Stimulated activated memory B cell treated with anti-CD40 and anti-IgM and Interleukin-4, amounts not matched to agents 10 μg/mL and 1 μg/mL and 100 μg/mL, for 72 hours (primary cell): ENCODE data around the gene NAAA.

ENCODE experiments used
- ATAC-seq: fragments of 150-1000 bp; cut with Tn5 transposase; 2 replicates; pipeline ENCODE4 v1.10.0; 2021
- H3K27ac Mint-ChIP-seq: one replicate; pipeline ENCODE4 v1.8.0; 2022; ENCODE audit warnings: mild to moderate bottlenecking, mixed read lengths
- H3K27me3 Mint-ChIP-seq: one replicate; pipeline ENCODE4 v1.8.0; 2022; ENCODE audit warnings: mixed read lengths
- H3K36me3 Mint-ChIP-seq: one replicate; pipeline ENCODE4 v1.8.0; 2022; ENCODE audit warnings: mixed read lengths
- H3K4me1 Mint-ChIP-seq: one replicate; pipeline ENCODE4 v1.8.0; 2022; ENCODE audit warnings: mixed read lengths
- H3K4me3 Mint-ChIP-seq: one replicate; pipeline ENCODE4 v1.8.0; 2022; ENCODE audit warnings: mild to moderate bottlenecking, moderate library complexity, mixed read lengths
- H3K9me3 Mint-ChIP-seq: one replicate; pipeline ENCODE4 v1.8.0; 2022; ENCODE audit warnings: mixed read lengths

Gene NAAA

DNA sequence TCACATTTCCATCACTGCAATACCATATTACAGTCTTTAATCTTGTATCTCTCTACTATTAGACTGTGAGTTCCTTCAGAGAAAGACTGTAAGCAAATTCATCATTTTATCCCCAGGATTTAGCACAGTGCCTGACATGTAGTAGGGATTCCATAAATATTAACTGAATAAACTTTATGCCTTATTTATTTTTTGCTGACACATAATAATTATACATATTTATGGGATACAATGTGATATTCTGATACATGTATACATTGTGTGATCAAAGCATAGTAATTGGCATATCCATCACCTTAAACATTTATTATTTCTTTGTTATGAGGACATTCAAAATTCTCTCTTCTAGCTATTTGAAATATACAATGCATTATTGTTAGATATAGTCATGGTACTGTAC is 42.3 kb downstream of the NAAA start:
- H3K9me3 Mint-ChIP-seq = peaks cover 3% of the 10 kb centered on the region
- H3K27ac Mint-ChIP-seq = no peak overlapping the region
- no peak overlapping the region for H3K4me3 Mint-ChIP-seq
- no peaks in the 10 kb centered on the region for H3K27me3 Mint-ChIP-seq
- ATAC-seq = no peak
- no peaks in the 10 kb centered on the region for H3K36me3 Mint-ChIP-seq
- H3K4me1 Mint-ChIP-seq = peaks cover 16% of the 10 kb centered on the region

DNA sequence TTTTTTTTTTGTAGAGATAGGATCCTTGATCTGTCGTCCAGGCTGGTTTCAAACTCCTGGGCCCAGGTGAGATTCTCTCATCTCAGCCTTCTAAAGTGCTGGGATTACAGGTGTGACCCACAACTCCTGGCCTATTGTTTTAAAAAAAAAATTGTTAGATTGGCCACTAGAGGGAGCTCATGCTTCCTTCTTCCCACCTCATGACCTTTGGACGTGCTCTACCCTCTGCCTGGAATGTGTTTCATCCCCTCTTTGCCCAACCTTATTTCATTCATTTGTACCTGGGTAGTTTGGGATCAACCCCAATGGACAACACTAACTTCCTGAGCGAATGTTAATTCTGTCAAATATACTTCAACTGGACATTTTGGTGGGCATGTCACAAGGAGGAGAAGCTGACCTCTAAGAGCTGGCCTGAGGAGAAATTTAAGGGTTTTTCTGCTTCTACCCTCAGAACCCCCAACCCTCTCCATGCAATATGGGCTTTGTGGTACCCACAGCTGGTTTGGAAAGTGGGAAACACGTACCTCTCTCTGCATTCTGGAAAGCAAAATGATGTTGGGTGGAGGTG is 45.0 kb downstream of the NAAA start:
- no peak for ATAC-seq
- H3K4me1 Mint-ChIP-seq = no peaks in the 10 kb centered on the region
- H3K4me3 Mint-ChIP-seq = no peak overlapping the region

GRCh38 chr4:75892508-75892907 is 48.3 kb downstream of the NAAA start:
- ATAC-seq = no peak
- Mint-ChIP-seq H3K27ac (no peak overlapping the region), H3K27me3 (peaks cover 15% of the 10 kb centered on the region), H3K4me3 (no peak overlapping the region), H3K4me1 (no peaks in the 10 kb centered on the region), H3K9me3 (no peaks in the 10 kb centered on the region), H3K36me3 (no peaks in the 10 kb centered on the region)

More for the DNA sequence above, 45.0 kb downstream of the NAAA start:
- Mint-ChIP-seq H3K36me3 (no peaks in the 10 kb centered on the region), H3K27ac (no peak overlapping the region), H3K9me3 (peaks cover 3% of the 10 kb centered on the region), H3K27me3 (no peaks in the 10 kb centered on the region)

DNA sequence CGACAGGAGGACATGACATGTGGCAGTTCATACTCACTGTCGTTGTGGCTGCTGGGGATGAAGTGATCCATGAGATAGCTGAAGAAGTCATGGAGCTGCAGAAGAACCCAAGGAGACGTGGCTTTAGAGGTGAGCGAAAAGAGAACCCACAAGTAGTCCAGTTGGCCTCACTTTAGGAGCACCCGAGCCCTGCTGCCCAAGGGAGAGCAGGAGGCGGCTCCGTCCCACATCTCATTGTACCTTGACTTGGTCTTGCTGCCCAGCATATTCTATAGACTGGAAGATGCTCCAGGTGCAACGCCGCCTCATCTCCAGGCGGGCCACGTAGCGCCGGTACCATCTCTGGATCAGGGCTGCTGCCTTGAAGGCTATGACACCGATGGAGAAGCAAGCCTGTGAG is 49.2 kb downstream of the NAAA start:
- Mint-ChIP-seq H3K4me3 (no peak overlapping the region), H3K9me3 (no peaks in the 10 kb centered on the region), H3K27me3 (peaks cover 15% of the 10 kb centered on the region), H3K4me1 (no peaks in the 10 kb centered on the region), H3K36me3 (no peaks in the 10 kb centered on the region), H3K27ac (no peak overlapping the region)
- no peak for ATAC-seq

- Mint-ChIP-seq H3K27ac (no peak overlapping the region), H3K4me3 (no peak overlapping the region), H3K4me1 (no peaks in the 10 kb centered on the region), H3K36me3 (no peaks in the 10 kb centered on the region), H3K27me3 (peaks cover 15% of the 10 kb centered on the region), H3K9me3 (no peaks in the 10 kb centered on the region)
- no peak for ATAC-seq
Observed at GRCh38 chr4:75889537-75890199, 51.1 kb downstream of the NAAA start.

- no peak for ATAC-seq
- no peak overlapping the region for H3K4me3 Mint-ChIP-seq
- no peak overlapping the region for H3K27ac Mint-ChIP-seq
- no peaks in the 10 kb centered on the region for H3K9me3 Mint-ChIP-seq
- no peaks in the 10 kb centered on the region for H3K4me1 Mint-ChIP-seq
- H3K36me3 Mint-ChIP-seq = no peaks in the 10 kb centered on the region
- peaks cover 15% of the 10 kb centered on the region for H3K27me3 Mint-ChIP-seq
Observed at GRCh38 chr4:75886104-75886503, 54.7 kb downstream of the NAAA start.

DNA sequence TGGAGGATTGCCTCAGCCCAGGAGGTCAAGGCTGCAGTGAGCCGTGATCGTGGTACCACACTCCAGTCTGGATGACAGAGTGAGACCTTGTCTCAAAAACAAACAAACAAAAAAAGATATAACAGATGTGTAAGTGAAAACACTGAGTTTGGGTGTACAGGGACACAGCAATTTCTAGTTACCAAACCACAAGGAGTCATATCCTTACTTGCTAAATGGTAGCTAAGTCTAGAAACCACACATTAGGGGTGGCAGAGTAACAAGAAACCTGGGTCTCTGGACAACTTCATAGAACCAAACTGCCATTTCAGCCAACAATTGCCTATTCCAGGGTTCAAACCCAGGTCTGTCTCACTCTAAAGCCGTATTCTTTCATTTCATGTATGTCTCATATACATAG is 59.3 kb downstream of the NAAA start:
- no peak for ATAC-seq

DNA sequence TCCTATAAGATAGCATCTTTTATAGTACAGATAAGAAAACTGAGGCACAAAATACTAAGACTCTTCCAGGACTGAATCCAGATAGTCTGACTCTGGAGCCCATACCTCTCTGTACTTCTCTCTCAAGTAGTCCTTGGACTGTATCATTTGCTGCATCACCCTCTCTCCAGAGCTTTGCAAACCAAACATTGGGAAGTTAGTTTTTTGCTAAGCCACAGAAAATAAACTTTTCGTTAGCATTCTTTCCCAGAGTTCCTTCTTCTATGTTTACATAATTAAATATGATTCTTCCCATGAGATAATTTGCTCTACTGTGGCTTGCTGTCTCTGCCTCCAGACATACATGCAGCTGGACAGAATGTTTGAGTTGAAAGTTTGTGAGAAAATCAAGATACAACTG is 60.5 kb downstream of the NAAA start:
- no peak overlapping the region for H3K27ac Mint-ChIP-seq
- H3K4me3 Mint-ChIP-seq = no peak overlapping the region
- peaks cover 9% of the 10 kb centered on the region for H3K27me3 Mint-ChIP-seq
- H3K9me3 Mint-ChIP-seq = no peaks in the 10 kb centered on the region
- no peaks in the 10 kb centered on the region for H3K4me1 Mint-ChIP-seq
- no peak for ATAC-seq
- H3K36me3 Mint-ChIP-seq = no peaks in the 10 kb centered on the region

More for the DNA sequence above, 59.3 kb downstream of the NAAA start:
- peaks cover 8% of the 10 kb centered on the region for H3K27me3 Mint-ChIP-seq
- no peak overlapping the region for H3K4me3 Mint-ChIP-seq
- no peaks in the 10 kb centered on the region for H3K9me3 Mint-ChIP-seq
- no peaks in the 10 kb centered on the region for H3K36me3 Mint-ChIP-seq
- no peak overlapping the region for H3K27ac Mint-ChIP-seq
- H3K4me1 Mint-ChIP-seq = no peaks in the 10 kb centered on the region

DNA sequence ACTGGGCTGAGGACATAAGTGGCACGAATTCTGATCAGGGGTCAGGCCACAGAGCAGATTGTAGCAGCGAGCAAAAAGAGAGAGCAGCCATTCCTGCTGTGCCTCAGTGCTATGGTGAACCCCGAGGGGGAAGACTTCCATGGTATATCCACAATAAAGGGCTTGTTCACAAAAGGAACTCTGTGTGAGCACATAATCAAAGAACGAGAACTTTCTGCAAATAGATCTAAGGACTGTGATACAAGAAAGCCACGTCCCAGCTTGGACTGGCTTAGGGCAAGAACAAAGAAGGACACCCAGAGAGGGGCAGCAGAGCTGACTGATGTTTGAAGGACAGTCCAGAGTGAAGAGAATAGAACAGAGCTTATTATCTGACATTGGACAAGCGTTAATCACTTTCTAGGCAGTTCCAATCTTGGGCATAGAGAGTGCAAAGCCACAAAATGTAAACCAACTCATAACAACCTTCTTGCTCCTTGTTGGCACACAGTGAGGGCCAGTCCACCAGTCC is 62.5 kb downstream of the NAAA start:
- Mint-ChIP-seq H3K27ac (no peak overlapping the region), H3K9me3 (no peaks in the 10 kb centered on the region), H3K4me1 (no peaks in the 10 kb centered on the region), H3K27me3 (peaks cover 9% of the 10 kb centered on the region), H3K36me3 (no peaks in the 10 kb centered on the region), H3K4me3 (no peak overlapping the region)
- ATAC-seq = peak; percentile 36

DNA sequence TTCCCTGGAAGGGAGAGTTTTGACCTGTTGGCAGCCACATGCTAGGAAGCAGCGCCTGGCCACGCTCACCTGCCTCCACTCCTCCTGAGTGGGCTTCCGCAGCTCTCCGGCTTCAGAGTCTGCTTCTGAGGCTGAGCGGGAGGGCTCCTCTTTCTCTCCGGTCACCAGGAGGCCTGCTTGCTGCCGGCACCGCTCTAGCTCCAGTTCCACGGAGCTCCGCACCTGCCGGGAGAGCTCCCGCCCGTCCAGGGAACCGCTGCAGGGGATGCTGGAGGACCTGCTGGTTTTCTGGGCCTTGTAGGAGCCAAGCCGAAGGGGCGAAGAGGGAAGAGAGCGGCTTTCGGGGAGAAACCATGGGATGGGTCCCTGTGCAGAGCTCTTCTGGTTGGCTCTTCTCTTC is 64.6 kb downstream of the NAAA start:
- ATAC-seq = no peak

GRCh38 chr4:75869100-75869499 is 71.7 kb downstream of the NAAA start:
- H3K9me3 Mint-ChIP-seq = no peaks in the 10 kb centered on the region
- no peak overlapping the region for H3K4me3 Mint-ChIP-seq
- no peak overlapping the region for H3K27ac Mint-ChIP-seq
- H3K27me3 Mint-ChIP-seq = no peaks in the 10 kb centered on the region
- no peaks in the 10 kb centered on the region for H3K36me3 Mint-ChIP-seq
- no peak for ATAC-seq
- H3K4me1 Mint-ChIP-seq = no peaks in the 10 kb centered on the region

More for the DNA sequence above, 64.6 kb downstream of the NAAA start:
- no peaks in the 10 kb centered on the region for H3K36me3 Mint-ChIP-seq
- no peaks in the 10 kb centered on the region for H3K9me3 Mint-ChIP-seq
- no peak overlapping the region for H3K4me3 Mint-ChIP-seq
- H3K4me1 Mint-ChIP-seq = no peaks in the 10 kb centered on the region
- no peak overlapping the region for H3K27ac Mint-ChIP-seq
- H3K27me3 Mint-ChIP-seq = peaks cover 9% of the 10 kb centered on the region

DNA sequence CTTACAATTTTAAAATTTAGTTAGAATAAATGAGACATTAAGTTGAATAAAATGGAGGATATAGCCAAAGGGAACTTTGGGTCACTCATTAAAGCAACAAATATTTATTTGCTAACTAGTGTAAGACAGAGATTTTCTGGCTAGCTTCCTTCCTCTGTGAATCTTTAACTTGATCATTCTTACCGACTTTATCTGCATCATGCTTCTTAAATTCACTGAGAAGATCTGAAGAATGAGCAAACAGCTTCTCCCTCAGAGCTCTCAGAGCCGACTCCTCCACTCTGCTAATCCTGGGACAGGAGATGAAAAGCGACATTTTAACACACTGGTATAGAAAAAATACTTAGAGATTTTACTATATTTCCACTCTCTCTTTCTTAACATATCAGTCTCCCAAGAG is 73.7 kb downstream of the NAAA start:
- Mint-ChIP-seq H3K4me3 (no peak overlapping the region), H3K9me3 (peaks cover 4% of the 10 kb centered on the region), H3K4me1 (no peaks in the 10 kb centered on the region), H3K27ac (no peak overlapping the region), H3K36me3 (no peaks in the 10 kb centered on the region), H3K27me3 (no peaks in the 10 kb centered on the region)
- ATAC-seq = no peak
